GM19351 (cell line): ENCODE results near the gene BRMS1L.

Experiments
- ATAC-seq: cut with Tn5 transposase; IDR thresholded peaks from one replicate; pipeline ENCODE4 v1.9.1; 2021; ENCODE audit warnings: mild to moderate bottlenecking, moderate library complexity; ENCODE audit not compliant: unreplicated experiment

BRMS1L gene

DNA sequence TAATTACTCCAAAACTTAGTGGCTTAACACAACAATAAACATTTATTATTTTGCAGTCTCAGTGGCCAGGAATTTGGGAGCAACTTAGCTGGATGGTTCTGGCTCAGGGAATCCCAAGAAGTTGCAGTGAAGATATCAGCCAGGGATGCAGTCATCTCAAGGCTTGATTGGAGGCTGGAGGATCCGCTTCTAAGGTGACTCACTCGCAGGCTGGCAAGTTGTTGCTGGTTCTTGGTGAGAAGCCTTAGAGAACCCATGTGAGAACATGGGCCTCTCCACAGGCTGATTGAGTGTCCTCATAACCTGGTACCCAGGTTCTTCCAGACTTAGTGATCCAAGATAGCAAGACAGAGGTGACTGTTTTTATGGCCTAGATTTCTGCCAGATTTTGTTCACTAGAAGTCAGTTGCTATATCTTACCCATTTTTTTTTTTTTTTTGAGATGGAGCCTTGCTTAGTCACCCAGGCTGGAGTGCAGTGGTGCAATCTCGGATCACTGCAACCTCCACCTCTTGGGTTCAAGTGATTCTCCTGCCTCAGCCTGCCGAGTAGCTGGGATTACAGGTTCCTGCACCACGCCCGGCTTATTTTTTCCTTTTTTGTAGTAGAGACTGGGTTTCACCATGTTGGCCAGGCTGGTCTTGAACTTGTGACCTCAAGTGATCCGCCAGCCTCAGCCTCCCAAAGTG, 32.5 kb downstream of the BRMS1L start:
- ATAC-seq: no peak

DNA sequence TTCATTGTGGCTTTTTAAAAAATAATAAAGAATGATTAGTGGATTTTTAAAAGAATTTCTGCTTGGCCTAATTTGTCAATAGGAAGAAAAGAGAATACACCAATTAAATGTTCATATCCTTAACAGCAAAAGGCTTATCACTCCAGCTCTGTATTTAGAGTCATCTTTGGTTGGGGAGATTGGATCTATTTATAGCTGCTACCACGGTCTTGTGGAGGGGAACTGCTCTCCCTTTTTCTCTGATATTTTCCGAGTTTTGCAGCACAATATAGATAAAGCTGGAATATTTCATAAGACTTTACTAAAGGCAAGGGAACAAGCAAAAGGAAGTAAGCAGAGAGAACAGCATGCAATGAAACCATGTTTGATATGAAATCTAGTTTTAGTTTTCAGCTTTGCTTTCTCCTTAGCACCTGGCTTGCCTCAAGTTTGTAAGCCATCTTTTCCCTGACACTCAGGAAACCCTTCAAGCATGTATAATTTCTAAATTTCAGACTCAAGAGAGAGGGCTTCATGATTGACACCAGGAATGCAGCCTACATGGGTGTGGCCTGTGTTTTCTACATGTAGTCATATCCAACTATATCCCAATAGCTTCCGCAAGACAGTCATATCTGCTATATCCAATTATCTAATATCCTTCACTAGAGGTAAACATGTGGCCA, 35.2 kb downstream of the BRMS1L start:
- peak; percentile 67 for ATAC-seq

DNA sequence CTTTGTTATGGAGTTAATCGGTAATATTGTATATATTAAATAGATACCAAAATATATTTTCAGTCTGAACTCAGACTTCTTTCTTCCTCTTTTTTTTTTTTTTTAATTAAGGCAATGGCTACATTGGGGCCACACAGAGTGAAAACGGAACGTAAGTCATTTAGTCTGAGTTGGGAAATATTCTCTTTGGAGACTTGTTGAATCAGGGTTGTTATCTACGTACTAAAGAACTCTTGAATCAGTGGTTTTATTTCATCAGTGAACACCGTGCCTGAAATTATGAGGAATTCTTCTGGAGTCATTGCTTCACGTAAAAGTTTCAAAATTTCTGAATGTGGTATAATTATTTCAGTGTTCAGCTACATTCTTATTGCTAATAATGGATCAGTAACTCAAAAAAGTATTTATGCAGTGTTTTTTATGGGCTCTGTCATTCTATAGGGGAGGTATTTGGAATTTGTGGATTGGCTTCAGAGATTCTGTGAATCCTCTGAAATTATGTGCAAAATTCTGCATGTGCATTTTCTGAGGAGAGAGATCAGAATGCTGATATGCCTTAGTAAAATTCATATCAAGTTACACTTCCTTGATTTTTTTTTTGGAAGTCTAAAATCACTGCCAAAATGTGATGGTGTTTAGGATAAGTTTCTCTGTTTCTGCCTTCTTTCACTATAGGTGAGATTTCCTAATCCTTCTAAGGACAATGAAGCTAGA, 39.6 kb downstream of the BRMS1L start:
- no peak for ATAC-seq

DNA sequence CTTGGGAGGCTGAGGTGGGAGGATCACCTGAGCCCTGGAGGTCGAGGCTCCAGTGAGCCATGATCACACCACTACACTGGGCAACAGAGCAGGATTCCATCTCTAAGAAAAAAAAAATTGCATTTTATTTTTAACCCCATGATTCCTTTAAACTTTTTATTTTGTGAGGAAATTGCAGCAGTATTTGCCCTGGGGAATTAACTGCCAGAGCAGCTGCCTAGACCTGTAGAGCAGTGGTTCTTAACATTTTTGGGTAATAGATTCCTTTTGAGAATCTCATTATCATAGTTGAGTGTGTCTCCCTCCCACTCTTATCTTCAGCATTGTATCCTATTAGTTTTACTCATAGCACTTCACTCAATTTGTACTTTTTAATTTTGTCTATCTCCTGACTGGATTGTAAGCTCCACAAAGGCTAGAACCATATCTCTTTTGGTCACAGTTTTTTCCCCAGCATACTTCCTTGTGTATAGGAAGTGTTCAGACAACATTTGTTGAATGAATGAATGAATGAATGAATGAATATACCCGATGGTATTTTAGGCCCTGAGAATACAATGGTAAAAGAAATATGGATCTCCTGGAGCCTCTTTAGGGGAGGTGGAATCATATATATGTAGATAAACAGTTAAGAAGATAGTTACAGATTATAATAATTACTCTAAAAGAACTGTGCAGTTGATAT, 40.6 kb downstream of the BRMS1L start:
- ATAC-seq: no peak

DNA sequence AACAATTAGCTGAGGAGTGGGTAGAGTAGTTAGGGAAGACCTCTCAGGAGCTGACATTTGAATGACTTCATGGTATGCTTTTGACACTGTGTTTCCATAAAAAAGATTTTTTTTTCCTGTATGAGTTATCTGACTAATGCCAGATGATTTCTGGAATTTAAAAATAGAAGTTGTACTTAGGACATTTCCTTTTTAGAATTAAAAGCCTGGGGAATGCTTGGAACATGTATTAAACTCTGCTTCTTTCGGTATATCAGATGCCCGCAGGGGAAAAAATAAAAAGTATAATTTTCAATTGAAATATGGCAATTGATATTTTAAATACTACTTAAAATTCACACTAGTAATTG, 41.1 kb downstream of the BRMS1L start:
- no peak for ATAC-seq

DNA sequence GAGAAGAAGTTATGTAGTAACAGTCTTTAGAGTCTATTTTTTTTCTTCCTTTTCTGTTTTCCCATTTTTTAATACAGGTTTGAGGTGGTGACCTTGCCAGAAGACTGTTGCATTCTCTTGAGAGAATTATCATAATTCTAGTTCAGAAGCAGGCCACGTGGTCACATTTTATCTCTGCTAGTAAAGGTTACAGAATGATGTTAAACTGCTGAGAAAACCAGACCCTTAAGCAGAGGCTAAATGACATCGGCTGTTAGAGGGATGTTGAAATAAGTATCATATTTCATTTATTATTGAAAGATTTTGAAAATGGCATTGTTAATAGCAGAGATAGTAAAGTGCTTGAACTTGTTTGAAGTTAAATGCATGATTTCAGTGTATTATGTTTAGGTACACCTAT, 49.2 kb downstream of the BRMS1L start:
- no peak for ATAC-seq

DNA sequence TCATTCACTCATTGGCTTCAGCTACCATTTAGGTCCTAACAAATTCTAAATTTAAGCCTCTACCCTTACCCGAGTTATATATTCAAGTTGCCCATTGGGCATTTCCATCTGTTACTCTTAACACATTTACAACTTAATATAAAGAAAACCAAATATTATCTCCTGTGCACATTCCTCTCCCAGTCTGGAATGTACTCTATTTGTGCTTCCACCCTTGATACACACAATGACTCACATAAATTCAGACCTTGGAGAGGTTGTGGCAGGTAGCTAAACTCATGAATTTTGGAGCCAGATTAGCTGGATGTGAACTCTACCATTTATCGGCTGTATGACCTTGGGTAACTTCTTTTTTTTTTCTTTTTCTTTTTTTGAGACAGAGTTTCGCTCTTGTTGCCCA, 51.1 kb downstream of the BRMS1L start:
- no peak for ATAC-seq

GRCh38 chr14:35878272-35879150, 52.4 kb downstream of the BRMS1L start:
- no peak for ATAC-seq

GRCh38 chr14:35879151-35879648, 53.1 kb downstream of the BRMS1L start:
- ATAC-seq: no peak

- peak; percentile 59 for ATAC-seq
Measured at GRCh38 chr14:35879654-35880249, 53.6 kb downstream of the BRMS1L start.

DNA sequence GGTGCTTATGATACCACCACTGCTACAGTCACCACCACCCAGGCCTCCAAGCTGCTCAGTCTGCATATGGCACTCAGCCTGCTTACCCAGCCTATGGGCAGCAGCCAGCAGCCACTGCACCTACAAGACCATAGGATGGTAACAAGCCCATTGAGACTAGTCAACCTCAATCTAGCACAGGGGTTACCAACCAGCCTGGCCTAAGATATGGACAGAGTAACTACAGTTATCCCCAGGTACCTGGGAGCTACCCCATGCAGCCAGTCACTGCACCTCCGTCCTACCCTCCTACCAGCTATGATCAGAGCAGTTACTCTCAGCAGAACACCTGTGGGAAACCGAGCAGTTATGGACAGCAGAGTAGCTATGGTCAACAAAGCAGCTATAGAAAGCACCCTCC, 55.1 kb downstream of the BRMS1L start:
- ATAC-seq: no peak

GRCh38 chr14:35883677-35884293, 57.6 kb downstream of the BRMS1L start:
- ATAC-seq: no peak

DNA sequence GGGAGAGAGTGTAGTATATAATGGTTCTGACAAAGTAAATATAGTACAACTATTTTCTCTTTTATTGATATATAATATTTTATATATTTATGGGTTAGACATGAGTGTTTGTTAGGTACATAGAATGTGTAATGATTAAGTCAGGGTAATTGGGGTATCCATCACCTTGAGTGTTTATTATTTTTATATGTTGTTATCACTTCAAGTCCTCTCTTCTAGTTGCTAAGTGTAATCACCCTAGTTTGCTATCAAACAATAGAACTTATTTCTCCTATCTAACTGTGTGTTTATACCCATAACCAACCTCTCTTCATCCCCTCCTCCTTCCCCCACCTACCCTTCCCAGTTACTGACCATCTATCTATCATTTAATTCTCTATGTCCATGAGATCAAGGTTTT, 64.2 kb downstream of the BRMS1L start:
- ATAC-seq: no peak

- no peak for ATAC-seq
Measured at GRCh38 chr14:35895256-35895655, 69.1 kb downstream of the BRMS1L start.

GRCh38 chr14:35897616-35898111, 71.5 kb downstream of the BRMS1L start:
- ATAC-seq: no peak

DNA sequence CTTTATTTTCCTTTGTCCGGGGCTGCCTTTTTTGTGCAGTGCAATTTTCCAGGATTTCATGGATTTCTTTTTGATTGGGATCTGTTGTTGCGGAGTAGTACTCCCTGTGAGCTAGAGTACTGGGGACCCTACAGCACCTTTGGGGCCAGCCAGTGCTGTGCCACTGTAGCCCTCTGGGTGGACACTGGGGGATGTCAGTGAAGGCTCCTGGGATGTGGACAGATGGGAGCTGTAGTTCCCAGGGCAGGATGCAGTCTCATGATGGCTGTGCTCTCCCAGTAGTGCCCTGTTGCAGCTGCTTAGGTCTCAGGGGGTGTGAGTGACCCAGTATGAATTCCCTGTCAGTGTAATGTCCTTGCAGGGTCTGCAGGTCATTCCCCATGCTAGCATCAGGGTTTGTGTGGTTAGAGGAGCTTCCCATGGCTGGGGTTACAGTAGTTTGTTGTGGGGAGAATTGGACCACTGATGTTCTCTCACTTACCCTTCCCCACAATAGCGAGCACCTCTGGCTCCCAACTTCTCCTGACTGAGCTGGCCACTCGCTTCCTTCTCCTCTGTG, 72.2 kb downstream of the BRMS1L start:
- ATAC-seq: no peak

DNA sequence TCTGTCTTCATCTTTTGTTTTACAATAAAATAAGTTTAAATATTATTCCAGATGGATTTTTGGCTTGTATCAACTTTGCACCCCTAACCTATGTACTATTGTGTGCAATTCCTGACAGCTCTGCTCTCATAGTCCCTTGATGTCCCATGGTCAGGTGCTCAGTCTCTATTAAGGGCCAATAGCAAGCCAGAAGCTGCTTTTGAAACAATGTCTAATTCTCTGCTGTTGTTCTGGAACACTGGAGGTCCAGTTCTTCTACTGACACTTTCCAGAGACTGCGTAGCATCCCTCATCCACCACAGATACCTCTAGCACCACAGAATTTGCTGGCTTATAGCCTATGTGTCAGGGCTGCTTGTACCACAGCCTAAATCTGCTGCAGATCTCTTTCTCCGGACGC, 74.6 kb downstream of the BRMS1L start:
- ATAC-seq: no peak

- ATAC-seq: no peak
Measured at GRCh38 chr14:35909665-35910064, 83.5 kb downstream of the BRMS1L start.

- peak; percentile 64 for ATAC-seq
Measured at GRCh38 chr14:35910191-35910590, 84.1 kb downstream of the BRMS1L start.
